B cell (primary cell): ENCODE results near the gene ALDH1A2. TPM values are rescaled to one million over a fixed set of nuclear protein-coding genes. Genes with fewer than 3 reads are reported as not detected.

ENCODE experiments used
- ATAC-seq: fragments of 200-7000 bp; cut with Tn5 transposase; one replicate; pipeline ENCODE4 v1.10.0; 2021; ENCODE audit warnings: low read depth, mild to moderate bottlenecking, moderate number of reproducible peaks, moderate library complexity
- CTCF ChIA-PET: fragments of 350-600 bp; sonication (Branson Sonifier 250); formaldehyde crosslinking; loops from one replicate; lab custom pipeline; 2021; ENCODE audit warnings: antibody characterized with exemption, inconsistent platforms; lab: Charles Lee
- POLR2A ChIA-PET: fragments of 350-600 bp; sonication (Branson Sonifier 250); formaldehyde crosslinking; loops from one replicate; lab custom pipeline; 2021; ENCODE audit warnings: antibody characterized with exemption; lab: Charles Lee
- DNase-seq: peaks from one replicate; pipeline ENCODE4 v3.0.0; 2013
- H2AFZ ChIP-seq: 2 replicates; pipeline ENCODE4 v1.6.1; 2012; ENCODE audit warnings: mild to moderate bottlenecking, low read depth, low read length; ENCODE audit not compliant: insufficient read depth, poor library complexity, severe bottlenecking
- H3K27ac ChIP-seq, 2 donors: 1 replicate in 1 of 2; 2 replicates in 1 of 2; pipeline ENCODE4 v1.5.1; 2012 to 2013; ENCODE audit warnings: low read length in 2 of 2, mild to moderate bottlenecking in 2 of 2, moderate library complexity in 1 of 2
- H3K27me3 ChIP-seq, 4 experiments: fragments of 200-600 bp in 1 of 4; sonication (generic) in 1 of 4; replicated peaks in 1 of 4; 1 replicate in 2 of 4; 2 replicates in 2 of 4; pipeline versions ENCODE4 v1.6.1 to v1.7.0; 2013 to 2016; ENCODE audit warnings: low read length in 3 of 4, mild to moderate bottlenecking in 2 of 4, mixed read lengths in 1 of 4, moderate library complexity in 1 of 4; ENCODE audit not compliant: insufficient read depth in 4 of 4, control insufficient read depth in 3 of 4; ENCODE audit errors: control extremely low read depth in 1 of 4
- H3K36me3 ChIP-seq, 2 experiments: replicated peaks in 1 of 2; 1 replicate in 1 of 2; 2 replicates in 1 of 2; pipeline versions ENCODE4 v1.6.1 to v1.7.1; 2013; ENCODE audit warnings: low read length in 1 of 2; ENCODE audit not compliant: insufficient read depth in 2 of 2, control insufficient read depth in 1 of 2; ENCODE audit errors: control extremely low read depth in 1 of 2, extremely low read depth in 1 of 2
- H3K4me1 ChIP-seq, 2 donors: fragments of 200-600 bp in 1 of 2; sonication (generic) in 1 of 2; 1 replicate in 1 of 2; 2 replicates in 1 of 2; pipeline versions ENCODE4 v1.5.1 to v1.6.1; 2013 to 2017; ENCODE audit warnings: low read length in 2 of 2; ENCODE audit not compliant: control insufficient read depth in 2 of 2, insufficient read depth in 2 of 2
- H3K4me2 ChIP-seq: replicated peaks from 2 replicates; pipeline ENCODE3; 2012; ENCODE audit warnings: mild to moderate bottlenecking, low read depth, low read length; ENCODE audit not compliant: poor library complexity, severe bottlenecking
- H3K4me3 ChIP-seq, 5 experiments: fragments of 200-600 bp in 1 of 5; sonication (generic) in 1 of 5; 1 replicate in 3 of 5; 2 replicates in 2 of 5; pipeline versions ENCODE4 v1.5.1 to v1.7.0; 2011 to 2016; ENCODE audit warnings: low read length in 4 of 5, mild to moderate bottlenecking in 4 of 5, low read depth in 2 of 5, control low read depth in 1 of 5, moderate library complexity in 1 of 5; ENCODE audit not compliant: insufficient read depth in 1 of 5; ENCODE audit errors: control extremely low read depth in 1 of 5, extremely low read depth in 1 of 5
- H3K79me2 ChIP-seq: fragments of 200-600 bp; sonication (generic); one replicate; pipeline ENCODE4 v1.6.0; 2016; ENCODE audit warnings: low read length; ENCODE audit not compliant: control insufficient read depth, insufficient read depth
- H3K9ac ChIP-seq: fragments of 200-600 bp; sonication (generic); 2 replicates; pipeline ENCODE4 v1.6.1; 2017; ENCODE audit warnings: mild to moderate bottlenecking, low read length, moderate library complexity
- H3K9me3 ChIP-seq, 3 donors: one replicate each; pipeline versions ENCODE4 v1.6.1 to v1.7.1; 2013; ENCODE audit warnings: low read length in 2 of 3; ENCODE audit not compliant: control insufficient read depth in 2 of 3, insufficient read depth in 1 of 3; ENCODE audit errors: control extremely low read depth in 1 of 3
- H4K20me1 ChIP-seq: 2 replicates; pipeline ENCODE4 v1.6.0; 2012; ENCODE audit warnings: mild to moderate bottlenecking, low read length; ENCODE audit not compliant: insufficient read depth, control insufficient read depth, poor library complexity, severe bottlenecking
- H3K27ac Mint-ChIP-seq: one replicate; pipeline ENCODE4 v1.8.0; 2021; ENCODE audit warnings: mixed read lengths
- H3K27me3 Mint-ChIP-seq: one replicate; pipeline ENCODE4 v1.8.0; 2021; ENCODE audit warnings: mixed read lengths
- H3K4me1 Mint-ChIP-seq: one replicate; pipeline ENCODE4 v1.8.0; 2021; ENCODE audit warnings: mixed read lengths
- H3K4me3 Mint-ChIP-seq: one replicate; pipeline ENCODE4 v1.8.0; 2021; ENCODE audit warnings: mixed read lengths
- H3K9me3 Mint-ChIP-seq: one replicate; pipeline ENCODE4 v1.8.0; 2022; ENCODE audit warnings: mixed read lengths; ENCODE audit not compliant: insufficient read depth
- EZH2 ChIP-seq: IDR thresholded peaks from 2 replicates; pipeline ENCODE4 v1.6.1; 2012; ENCODE audit warnings: borderline replicate concordance, low read depth, mild to moderate bottlenecking, moderate library complexity, low read length; ENCODE audit not compliant: insufficient read depth, poor library complexity, severe bottlenecking
- WGBS: methylation state at CpG from one replicate; pipeline ENCODE4 v1.1.5; 2013; ENCODE audit warnings: missing lambda C conversion rate; ENCODE audit not compliant: insufficient coverage; 5-methylcytosine and 5-hydroxymethylcytosine counted together
- intact Hi-C: fragments of 100-400 bp; cut with micrococcal nuclease; formaldehyde crosslinking; loops from one replicate; pipeline ENCODE4 v1.10.0; 2022
- polyA plus RNA-seq: library from polyadenylated mRNA; depleted of rRNA; stranded (reverse); fragments of >200 nt; gene quantifications from 2 replicates; pipeline ENCODE4 v1.2.3, GENCODE V29; 2012
- total RNA-seq, 2 donors: library from RNA; stranded (reverse); fragments of 120-200 nt in 1 of 2; gene quantifications; 1 replicate in 1 of 2; 2 replicates in 1 of 2; pipeline versions ENCODE4 v1.2.3 to v1.2.4, GENCODE V29; 2013 to 2022
- TF ChIP-seq, protein P1 (sequence below): fragments of 200-600 bp; IDR thresholded peaks from one replicate; pipeline ENCODE4 v1.8.0; 2022; ENCODE audit warnings: antibody characterized with exemption, mild to moderate bottlenecking

The ALDH1A2 gene
- total and polyA plus RNA-seq, 2 donors (not counting 1 experiment from before 2014, with no cell fraction given) = not detected

DNA sequence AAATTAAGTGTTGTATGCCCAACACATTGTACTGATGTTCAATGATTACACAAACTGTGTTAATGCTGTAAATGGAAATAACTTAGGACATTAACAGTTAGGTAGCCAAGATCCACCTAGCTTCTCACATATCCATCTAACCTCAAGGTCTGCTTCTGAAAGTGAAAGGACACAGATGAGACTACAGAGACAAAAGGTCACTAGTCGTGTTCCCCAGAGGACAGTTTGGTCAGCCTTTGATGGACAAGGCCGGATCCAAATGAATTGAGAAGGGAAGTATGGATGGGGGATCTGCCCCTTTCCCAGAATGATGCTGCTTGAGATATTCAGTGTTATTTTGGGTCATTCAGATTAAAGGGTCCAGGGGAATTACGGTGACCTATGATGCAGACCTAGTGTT is 17.2 kb downstream of the ALDH1A2 start:
- no peaks in the 10 kb centered on the region for H4K20me1 ChIP-seq
- H3K27ac ChIP-seq = no peak overlapping the region
- Mint-ChIP-seq H3K4me1 (no peaks in the 10 kb centered on the region), H3K4me3 (no peak overlapping the region), H3K27ac (no peak overlapping the region), H3K9me3 (no peaks in the 10 kb centered on the region), H3K27me3 (peaks cover 33% of the 10 kb centered on the region)
- peaks cover 0 to 2% (median 1%) of the 10 kb centered on the region in 4 experiments for H3K27me3 ChIP-seq
- no peaks in the 10 kb centered on the region for H3K4me1 ChIP-seq
- H3K36me3 ChIP-seq = no peaks in the 10 kb centered on the region
- no peak overlapping the region for H3K4me2 ChIP-seq
- H3K9me3 ChIP-seq = peaks cover 0 to 1% (median 0%) of the 10 kb centered on the region in 3 donors
- DNase-seq = no peak
- WGBS = 82% methylated on average over 2 of the region's 3 CpGs
- H3K9ac ChIP-seq = no peak overlapping the region
- POLR2A ChIA-PET = no interaction called here
- no peak for ATAC-seq
- CTCF ChIA-PET = no interaction called here
- TF ChIP-seq, protein P1, sequence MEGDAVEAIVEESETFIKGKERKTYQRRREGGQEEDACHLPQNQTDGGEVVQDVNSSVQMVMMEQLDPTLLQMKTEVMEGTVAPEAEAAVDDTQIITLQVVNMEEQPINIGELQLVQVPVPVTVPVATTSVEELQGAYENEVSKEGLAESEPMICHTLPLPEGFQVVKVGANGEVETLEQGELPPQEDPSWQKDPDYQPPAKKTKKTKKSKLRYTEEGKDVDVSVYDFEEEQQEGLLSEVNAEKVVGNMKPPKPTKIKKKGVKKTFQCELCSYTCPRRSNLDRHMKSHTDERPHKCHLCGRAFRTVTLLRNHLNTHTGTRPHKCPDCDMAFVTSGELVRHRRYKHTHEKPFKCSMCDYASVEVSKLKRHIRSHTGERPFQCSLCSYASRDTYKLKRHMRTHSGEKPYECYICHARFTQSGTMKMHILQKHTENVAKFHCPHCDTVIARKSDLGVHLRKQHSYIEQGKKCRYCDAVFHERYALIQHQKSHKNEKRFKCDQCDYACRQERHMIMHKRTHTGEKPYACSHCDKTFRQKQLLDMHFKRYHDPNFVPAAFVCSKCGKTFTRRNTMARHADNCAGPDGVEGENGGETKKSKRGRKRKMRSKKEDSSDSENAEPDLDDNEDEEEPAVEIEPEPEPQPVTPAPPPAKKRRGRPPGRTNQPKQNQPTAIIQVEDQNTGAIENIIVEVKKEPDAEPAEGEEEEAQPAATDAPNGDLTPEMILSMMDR = no peak
- no peak for TF ChIP-seq EZH2
- no peak overlapping the region for H2AFZ ChIP-seq
- no peak overlapping the region for H3K4me3 ChIP-seq
- intact Hi-C loops = loop anchor here (10.0 kb wide), 1 partner anchor 1477 kb away; no protein-coding TSS in a partner anchor
- no peaks in the 10 kb centered on the region for H3K79me2 ChIP-seq

GRCh38 chr15:58047149-58047548 is 18.4 kb downstream of the ALDH1A2 start:
- CTCF ChIA-PET = no interaction called here
- Histone ChIP-seq H3K4me3 (no peak overlapping the region), H3K9me3 (peaks cover 0 to 1% (median 0%) of the 10 kb centered on the region in 3 donors), H3K27me3 (peaks cover 0 to 2% (median 1%) of the 10 kb centered on the region in 4 experiments), H3K27ac (no peak overlapping the region), H4K20me1 (no peaks in the 10 kb centered on the region), H3K79me2 (no peaks in the 10 kb centered on the region), H3K4me2 (no peak overlapping the region), H3K4me1 (no peaks in the 10 kb centered on the region), H3K9ac (no peak overlapping the region), H2AFZ (no peak overlapping the region), H3K36me3 (no peaks in the 10 kb centered on the region)
- Mint-ChIP-seq H3K27ac (no peak overlapping the region), H3K27me3 (peaks cover 34% of the 10 kb centered on the region), H3K4me3 (no peak overlapping the region), H3K9me3 (no peaks in the 10 kb centered on the region), H3K4me1 (no peaks in the 10 kb centered on the region)
- ATAC-seq (no peak), DNase-seq (no peak)
- intact Hi-C loops = loop anchor here (10.0 kb wide), 1 partner anchor 1478 kb away; no protein-coding TSS in a partner anchor
- WGBS = no CpG with 5 or more reads among the region's 2 CpGs
- POLR2A ChIA-PET = no interaction called here
- no peak for TF ChIP-seq EZH2
- TF ChIP-seq, protein P1 = no peak
